ENCODE measurements around the gene GRP. TPM values are rescaled to one million over a fixed set of nuclear protein-coding genes. Genes with fewer than 3 reads are reported as not detected.
"Not testable (repeated sequence)": the region's sequence is repeated elsewhere in the genome, so short reads cannot be mapped to it uniquely, and the experiment has no call there.

Gene GRP
- total RNA-seq, 3 donors from 2014 or later = not detected

- Mint-ChIP-seq H3K4me3 (no peak overlapping the region), H3K36me3 (ENCODE audit: insufficient read depth) (no peaks in the 10 kb centered on the region), H3K4me1 (ENCODE audit: low read depth) (no peaks in the 10 kb centered on the region), H3K27me3 (ENCODE audit: low read depth) (peaks cover 31% of the 10 kb centered on the region), H3K9me3 (no peaks in the 10 kb centered on the region)
- ATAC-seq (no peak), DNase-seq (no peak)
Measured at GRCh38 chr18:59239642-59240041, 19.7 kb downstream of the GRP start.

- Mint-ChIP-seq H3K27me3 (ENCODE audit: low read depth) (peaks cover 35% of the 10 kb centered on the region), H3K9me3 (no peaks in the 10 kb centered on the region), H3K4me1 (ENCODE audit: low read depth) (no peaks in the 10 kb centered on the region), H3K4me3 (no peak overlapping the region), H3K36me3 (ENCODE audit: insufficient read depth) (no peaks in the 10 kb centered on the region)
- no peak for ATAC-seq
- DNase-seq = no peak
Measured at GRCh38 chr18:59242906-59243305, 22.9 kb downstream of the GRP start.

- H3K4me1 Mint-ChIP-seq (ENCODE audit: low read depth) = no peaks in the 10 kb centered on the region
- no peak for ATAC-seq
Measured at GRCh38 chr18:59246796-59247195, 26.8 kb downstream of the GRP start.

GRCh38 chr18:59249199-59249774, 29.3 kb downstream of the GRP start:
- peaks cover 39% of the 10 kb centered on the region for H3K27me3 Mint-ChIP-seq (ENCODE audit: low read depth)
- no peaks in the 10 kb centered on the region for H3K36me3 Mint-ChIP-seq (ENCODE audit: insufficient read depth)
- no peak overlapping the region for H3K4me3 Mint-ChIP-seq
- no peaks in the 10 kb centered on the region for H3K4me1 Mint-ChIP-seq (ENCODE audit: low read depth)
- H3K9me3 Mint-ChIP-seq = no peaks in the 10 kb centered on the region
- DNase-seq (no peak), ATAC-seq (no peak)

More at GRCh38 chr18:59246796-59247195, 26.8 kb downstream of the GRP start:
- Mint-ChIP-seq H3K9me3 (no peaks in the 10 kb centered on the region), H3K36me3 (ENCODE audit: insufficient read depth) (no peaks in the 10 kb centered on the region), H3K4me3 (no peak overlapping the region), H3K27me3 (ENCODE audit: low read depth) (peaks cover 40% of the 10 kb centered on the region)
- no peak for DNase-seq

GRCh38 chr18:59255491-59255890, 35.5 kb downstream of the GRP start:
- H3K4me1 Mint-ChIP-seq (ENCODE audit: low read depth); ATAC-seq; H3K9me3 Mint-ChIP-seq; DNase-seq; H3K4me3 Mint-ChIP-seq; H3K36me3 Mint-ChIP-seq (ENCODE audit: insufficient read depth): not testable (repeated sequence)
- H3K27me3 Mint-ChIP-seq (ENCODE audit: low read depth) = peaks cover 39% of the 10 kb centered on the region

- ATAC-seq; H3K36me3 Mint-ChIP-seq (ENCODE audit: insufficient read depth); DNase-seq; H3K9me3 Mint-ChIP-seq; H3K4me3 Mint-ChIP-seq: not testable (repeated sequence)
- Mint-ChIP-seq H3K27me3 (ENCODE audit: low read depth) (peaks cover 83% of the 10 kb centered on the region), H3K4me1 (ENCODE audit: low read depth) (peaks cover 10% of the 10 kb centered on the region)
Measured at GRCh38 chr18:59261842-59262241, 41.9 kb downstream of the GRP start.

- H3K4me1 Mint-ChIP-seq (ENCODE audit: low read depth) = peaks cover 10% of the 10 kb centered on the region
- peaks cover 87% of the 10 kb centered on the region for H3K27me3 Mint-ChIP-seq (ENCODE audit: low read depth)
- not testable (repeated sequence) for H3K36me3 Mint-ChIP-seq (ENCODE audit: insufficient read depth); ATAC-seq; H3K4me3 Mint-ChIP-seq; DNase-seq; H3K9me3 Mint-ChIP-seq
Measured at GRCh38 chr18:59262243-59262642, 42.3 kb downstream of the GRP start.

- ATAC-seq = no peak
- H3K4me3 Mint-ChIP-seq = no peak overlapping the region
- peaks cover 89% of the 10 kb centered on the region for H3K27me3 Mint-ChIP-seq (ENCODE audit: low read depth)
- no peak for DNase-seq
- no peaks in the 10 kb centered on the region for H3K9me3 Mint-ChIP-seq
- no peaks in the 10 kb centered on the region for H3K36me3 Mint-ChIP-seq (ENCODE audit: insufficient read depth)
- peaks cover 20% of the 10 kb centered on the region for H3K4me1 Mint-ChIP-seq (ENCODE audit: low read depth)
Measured at GRCh38 chr18:59263661-59264060, 43.7 kb downstream of the GRP start.

GRCh38 chr18:59264121-59264571, 44.2 kb downstream of the GRP start:
- ATAC-seq = no peak
- Mint-ChIP-seq H3K27me3 (ENCODE audit: low read depth) (peaks cover 89% of the 10 kb centered on the region), H3K9me3 (no peaks in the 10 kb centered on the region), H3K4me1 (ENCODE audit: low read depth) (peaks cover 21% of the 10 kb centered on the region), H3K4me3 (no peak overlapping the region), H3K36me3 (ENCODE audit: insufficient read depth) (no peaks in the 10 kb centered on the region)
- DNase-seq = no peak

- Mint-ChIP-seq H3K36me3 (ENCODE audit: insufficient read depth) (no peaks in the 10 kb centered on the region), H3K4me3 (peak overlapping the region; percentile 38), H3K4me1 (ENCODE audit: low read depth) (peaks cover 23% of the 10 kb centered on the region), H3K27me3 (ENCODE audit: low read depth) (peaks cover 87% of the 10 kb centered on the region), H3K9me3 (no peaks in the 10 kb centered on the region)
- no peak for ATAC-seq
- DNase-seq = no peak
Measured at GRCh38 chr18:59264651-59265245, 44.8 kb downstream of the GRP start.

- DNase-seq (no peak), ATAC-seq (peak; percentile 44 to 45)
- Mint-ChIP-seq H3K27me3 (ENCODE audit: low read depth) (peaks cover 87% of the 10 kb centered on the region), H3K9me3 (no peaks in the 10 kb centered on the region), H3K36me3 (ENCODE audit: insufficient read depth) (no peaks in the 10 kb centered on the region), H3K4me3 (peak overlapping the region; percentile 38), H3K4me1 (ENCODE audit: low read depth) (peaks cover 25% of the 10 kb centered on the region)
Measured at GRCh38 chr18:59265246-59265973, 45.5 kb downstream of the GRP start.

GRCh38 chr18:59265974-59266369, 46.0 kb downstream of the GRP start:
- H3K4me1 Mint-ChIP-seq (ENCODE audit: low read depth) = peaks cover 25% of the 10 kb centered on the region
- H3K27me3 Mint-ChIP-seq (ENCODE audit: low read depth) = peaks cover 89% of the 10 kb centered on the region
- no peaks in the 10 kb centered on the region for H3K36me3 Mint-ChIP-seq (ENCODE audit: insufficient read depth)
- H3K9me3 Mint-ChIP-seq = no peaks in the 10 kb centered on the region
- peak overlapping the region; percentile 45 for H3K4me3 Mint-ChIP-seq
- ATAC-seq = no peak
- DNase-seq = no peak

GRCh38 chr18:59266459-59266858, 46.5 kb downstream of the GRP start:
- peaks cover 25% of the 10 kb centered on the region for H3K4me1 Mint-ChIP-seq (ENCODE audit: low read depth)
- H3K27me3 Mint-ChIP-seq (ENCODE audit: low read depth) = peaks cover 92% of the 10 kb centered on the region
- no peaks in the 10 kb centered on the region for H3K36me3 Mint-ChIP-seq (ENCODE audit: insufficient read depth)
- ATAC-seq (no peak), DNase-seq (no peak)
- H3K4me3 Mint-ChIP-seq = no peak overlapping the region
- H3K9me3 Mint-ChIP-seq = no peaks in the 10 kb centered on the region

GRCh38 chr18:59266886-59267502, 47.0 kb downstream of the GRP start:
- H3K4me3 Mint-ChIP-seq = no peak overlapping the region
- H3K36me3 Mint-ChIP-seq (ENCODE audit: insufficient read depth) = no peaks in the 10 kb centered on the region
- H3K4me1 Mint-ChIP-seq (ENCODE audit: low read depth) = peaks cover 26% of the 10 kb centered on the region
- H3K9me3 Mint-ChIP-seq = no peaks in the 10 kb centered on the region
- ATAC-seq (no peak), DNase-seq (no peak)
- H3K27me3 Mint-ChIP-seq (ENCODE audit: low read depth) = peaks cover 92% of the 10 kb centered on the region

Data from activated T-cell treated with anti-CD3 and anti-CD28 coated beads, Interleukin-2, amount 50 U/mL, for 4 hours (primary cell).